ENCODE data around the gene MAGI3.
"Not testable (repeated sequence)": the region's sequence is repeated elsewhere in the genome, so short reads cannot be mapped to it uniquely, and the experiment has no call there.

MAGI3 gene

GRCh38 chr1:113519556-113519955 lies 129.2 kb downstream of the MAGI3 start:
- no peak for DNase-seq

- DNase-seq, result no peak
These were observed 139.7 kb downstream of the MAGI3 start for GRCh38 chr1:113530021-113530420.

GRCh38 chr1:113531321-113531720 lies 141.0 kb downstream of the MAGI3 start:
- no peak for DNase-seq

GRCh38 chr1:113533061-113533460 lies 142.7 kb downstream of the MAGI3 start:
- no peak for DNase-seq

GRCh38 chr1:113534130-113534817 lies 144.0 kb downstream of the MAGI3 start:
- no peak for DNase-seq

- no peak for DNase-seq
These were observed 144.6 kb downstream of the MAGI3 start for GRCh38 chr1:113534875-113535274.

GRCh38 chr1:113536182-113536780 lies 146.0 kb downstream of the MAGI3 start:
- DNase-seq, result no peak

GRCh38 chr1:113538225-113538624 lies 147.9 kb downstream of the MAGI3 start:
- no peak for DNase-seq

- DNase-seq, result no peak
These were observed 150.0 kb downstream of the MAGI3 start for GRCh38 chr1:113540335-113540734.

- DNase-seq, result no peak
These were observed 150.8 kb downstream of the MAGI3 start for GRCh38 chr1:113541106-113541505.

GRCh38 chr1:113542221-113542701 lies 151.9 kb downstream of the MAGI3 start:
- DNase-seq, result no peak

- no peak for DNase-seq
These were observed 152.8 kb downstream of the MAGI3 start for GRCh38 chr1:113543110-113543509.

- DNase-seq, result no peak
These were observed 154.9 kb downstream of the MAGI3 start for GRCh38 chr1:113545210-113545609.

- no peak for DNase-seq
These were observed 155.3 kb downstream of the MAGI3 start for GRCh38 chr1:113545626-113546025.

- no peak for DNase-seq
These were observed 161.4 kb downstream of the MAGI3 start for GRCh38 chr1:113551728-113552127.

GRCh38 chr1:113552244-113552643 lies 161.9 kb downstream of the MAGI3 start:
- no peak for DNase-seq

- DNase-seq, result no peak
These were observed 166.9 kb downstream of the MAGI3 start for GRCh38 chr1:113557187-113557586.

GRCh38 chr1:113565621-113566020 lies 175.3 kb downstream of the MAGI3 start:
- DNase-seq, result no peak

GRCh38 chr1:113567427-113567826 lies 177.1 kb downstream of the MAGI3 start:
- DNase-seq, result no peak

GRCh38 chr1:113575744-113576260 lies 185.5 kb downstream of the MAGI3 start:
- DNase-seq, result not testable (repeated sequence)

- DNase-seq, result no peak
These were observed 186.0 kb downstream of the MAGI3 start for GRCh38 chr1:113576271-113576670.

- DNase-seq, result no peak
These were observed 189.1 kb downstream of the MAGI3 start for GRCh38 chr1:113579256-113580018.

GRCh38 chr1:113581323-113581722 lies 191.0 kb downstream of the MAGI3 start:
- DNase-seq, result no peak

GRCh38 chr1:113582084-113582483 lies 191.8 kb downstream of the MAGI3 start:
- no peak for DNase-seq

Measured in activated naive CD4-positive, alpha-beta T cell treated with anti-CD3 and anti-CD28 coated beads, Interleukin-2, amount 50 U/mL, for 16 hours (primary cell).